ENCODE measurements around the gene PTPRQ.

The PTPRQ gene

GRCh38 chr12:80485222-80485987 lies 41.4 kb downstream of the PTPRQ start:
- no peak for TF ChIP-seq ZNF565 (CRISPR knock-in tag; conservative IDR thresholded peaks at IDR 0.05; ENCODE audit: low read depth)
- TF ChIP-seq ZNF8 (CRISPR knock-in tag; IDR thresholded peaks at IDR 0.05), result no peak
- no peak for ATAC-seq

DNA sequence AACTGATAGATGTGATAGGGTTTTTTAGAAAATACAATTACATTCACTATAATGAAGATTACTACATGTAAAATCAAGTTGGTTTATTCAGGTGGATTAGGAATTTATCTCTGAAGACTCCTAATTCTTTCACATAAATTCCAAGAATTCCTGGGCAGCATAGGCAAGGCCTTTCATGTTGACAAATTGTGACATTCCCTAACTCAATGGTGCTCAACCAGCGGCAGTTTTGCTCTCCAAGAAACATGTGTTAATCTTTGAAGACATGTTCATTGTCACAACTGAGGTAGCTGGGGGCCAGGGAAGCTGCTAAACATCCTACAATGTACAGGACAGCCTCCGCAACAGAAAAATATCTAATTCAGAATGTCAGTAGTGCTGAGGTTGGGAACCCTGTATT lies 46.3 kb downstream of the PTPRQ start:
- TF ChIP-seq TSHZ2 (CRISPR knock-in tag; IDR thresholded peaks at IDR 0.05) (no peak), PPARA (CRISPR knock-in tag; IDR thresholded peaks at IDR 0.05; ENCODE audit: borderline replicate concordance) (no peak), PATZ1 (CRISPR knock-in tag; IDR thresholded peaks at IDR 0.05; ENCODE audit: borderline replicate concordance) (no peak), TOX (CRISPR knock-in tag; IDR thresholded peaks at IDR 0.05; ENCODE audit: borderline replicate concordance) (no peak), ZFP30 (CRISPR knock-in tag; IDR thresholded peaks at IDR 0.05) (no peak), ISL1 (CRISPR knock-in tag; IDR thresholded peaks at IDR 0.05) (no peak), ZNF70 (CRISPR knock-in tag; IDR thresholded peaks at IDR 0.05) (no peak), SNAI2 (CRISPR knock-in tag; IDR thresholded peaks at IDR 0.05) (no peak), CSDC2 (CRISPR knock-in tag; IDR thresholded peaks at IDR 0.05) (no peak), RARB (CRISPR knock-in tag; IDR thresholded peaks at IDR 0.05) (no peak), ESRRG (CRISPR knock-in tag; IDR thresholded peaks at IDR 0.05) (no peak), ZFP3 (CRISPR knock-in tag; IDR thresholded peaks at IDR 0.05) (no peak), CREB5 (CRISPR knock-in tag; IDR thresholded peaks at IDR 0.05; ENCODE audit: low read depth) (no peak), ARNTL (CRISPR knock-in tag; IDR thresholded peaks at IDR 0.05; ENCODE audit: borderline replicate concordance, low read depth) (no peak), ZNF8 (CRISPR knock-in tag; IDR thresholded peaks at IDR 0.05) (no peak), TCF4 (CRISPR knock-in tag; IDR thresholded peaks at IDR 0.05; ENCODE audit: borderline replicate concordance) (no peak), CSRNP3 (CRISPR knock-in tag; IDR thresholded peaks at IDR 0.05) (no peak)
- TF ChIP-seq, protein P1, sequence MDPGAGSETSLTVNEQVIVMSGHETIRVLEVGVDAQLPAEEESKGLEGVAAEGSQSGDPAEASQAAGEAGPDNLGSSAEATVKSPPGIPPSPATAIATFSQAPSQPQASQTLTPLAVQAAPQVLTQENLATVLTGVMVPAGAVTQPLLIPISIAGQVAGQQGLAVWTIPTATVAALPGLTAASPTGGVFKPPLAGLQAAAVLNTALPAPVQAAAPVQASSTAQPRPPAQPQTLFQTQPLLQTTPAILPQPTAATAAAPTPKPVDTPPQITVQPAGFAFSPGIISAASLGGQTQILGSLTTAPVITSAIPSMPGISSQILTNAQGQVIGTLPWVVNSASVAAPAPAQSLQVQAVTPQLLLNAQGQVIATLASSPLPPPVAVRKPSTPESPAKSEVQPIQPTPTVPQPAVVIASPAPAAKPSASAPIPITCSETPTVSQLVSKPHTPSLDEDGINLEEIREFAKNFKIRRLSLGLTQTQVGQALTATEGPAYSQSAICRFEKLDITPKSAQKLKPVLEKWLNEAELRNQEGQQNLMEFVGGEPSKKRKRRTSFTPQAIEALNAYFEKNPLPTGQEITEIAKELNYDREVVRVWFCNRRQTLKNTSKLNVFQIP (CRISPR knock-in tag; IDR thresholded peaks at IDR 0.05; ENCODE audit: borderline replicate concordance, low read depth), result no peak
- no peak for ATAC-seq

GRCh38 chr12:80491166-80491565 lies 47.1 kb downstream of the PTPRQ start:
- TF ChIP-seq RARB (CRISPR knock-in tag; IDR thresholded peaks at IDR 0.05) (no peak), TOX (CRISPR knock-in tag; IDR thresholded peaks at IDR 0.05; ENCODE audit: borderline replicate concordance) (no peak), ZNF70 (CRISPR knock-in tag; IDR thresholded peaks at IDR 0.05) (no peak), GLIS3 (CRISPR knock-in tag; IDR thresholded peaks at IDR 0.05) (no peak), ARNTL (CRISPR knock-in tag; IDR thresholded peaks at IDR 0.05; ENCODE audit: borderline replicate concordance, low read depth) (no peak), BACH2 (CRISPR knock-in tag; IDR thresholded peaks at IDR 0.05; ENCODE audit: borderline replicate concordance) (no peak), ZC3H10 (CRISPR knock-in tag; IDR thresholded peaks at IDR 0.05) (no peak), PATZ1 (CRISPR knock-in tag; IDR thresholded peaks at IDR 0.05; ENCODE audit: borderline replicate concordance) (no peak), ISL1 (CRISPR knock-in tag; IDR thresholded peaks at IDR 0.05) (no peak), ZFP3 (CRISPR knock-in tag; IDR thresholded peaks at IDR 0.05) (no peak), OSR1 (CRISPR knock-in tag; IDR thresholded peaks at IDR 0.05) (no peak)
- ATAC-seq, result no peak
